Kidney epithelial cell (primary cell): Measurements from ENCODE around the gene ACD. TPM values are rescaled to one million over a fixed set of nuclear protein-coding genes. Genes with fewer than 3 reads are reported as not detected.

ENCODE experiments used
- DNase-seq: peaks from one replicate; pipeline ENCODE4 v3.0.0-alpha.2; 2010; ENCODE audit warnings: low read depth
- H3K27me3 ChIP-seq: 2 replicates; pipeline ENCODE4 v1.6.0; 2011; ENCODE audit warnings: low read length; ENCODE audit not compliant: control insufficient read depth, insufficient read depth
- H3K36me3 ChIP-seq: 2 replicates; pipeline ENCODE4 v1.5.1; 2011; ENCODE audit warnings: low read length; ENCODE audit not compliant: control insufficient read depth, insufficient read depth
- H3K4me3 ChIP-seq: 2 replicates; pipeline ENCODE4 v1.5.1; 2011; ENCODE audit warnings: low read depth, mild to moderate bottlenecking, control low read depth, low read length
- total RNA-seq: library from RNA; depleted of rRNA; stranded (reverse); fragments of >200 nt; gene quantifications from 2 replicates; pipeline ENCODE4 v1.2.3, GENCODE V29; 2015
- TF ChIP-seq, protein P1 (sequence below): IDR thresholded peaks from 2 replicates; pipeline ENCODE4 v1.5.1; 2011; ENCODE audit warnings: mild to moderate bottlenecking, moderate library complexity, low read length, control low read depth, inconsistent platforms; ENCODE audit not compliant: insufficient read depth, poor library complexity, severe bottlenecking

Gene ACD
- total RNA-seq, 1 donor from 2014 or later: 29.1 TPM

DNA sequence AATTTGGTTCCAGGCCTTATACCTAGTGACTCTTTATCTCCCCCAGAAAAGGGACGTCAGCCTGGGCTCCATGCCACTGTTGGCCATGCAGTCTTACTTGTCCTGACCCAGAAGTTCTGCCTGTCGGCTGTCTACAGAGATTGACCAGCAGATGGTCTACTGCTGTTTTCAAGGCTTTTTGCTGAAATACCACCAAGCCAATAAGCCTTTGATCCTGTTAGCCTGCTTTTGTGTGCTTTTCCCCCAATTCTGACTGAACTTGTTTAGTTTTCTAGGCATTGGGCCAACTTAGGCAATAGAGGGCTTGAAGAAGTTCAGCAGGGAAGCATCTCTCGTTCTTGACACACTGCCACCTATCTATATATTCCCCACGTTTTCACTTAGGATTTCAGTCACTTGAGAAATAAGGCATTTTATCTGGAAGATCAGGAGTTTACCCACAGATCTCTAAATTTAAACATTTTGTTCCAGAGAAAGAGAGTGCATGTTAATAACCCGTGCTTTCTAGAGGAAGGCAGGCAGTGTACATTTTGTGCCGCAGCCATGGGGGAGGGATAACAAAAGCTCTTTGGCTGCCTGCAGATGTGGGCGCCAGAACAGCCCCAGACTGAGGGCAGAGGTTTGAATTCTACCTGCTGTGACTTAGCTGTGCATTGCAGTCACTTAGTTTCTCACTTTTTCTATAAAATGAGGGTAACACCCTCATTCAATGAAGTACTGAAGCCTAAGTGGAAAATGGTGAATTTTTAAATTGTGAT, 27.5 kb downstream of the ACD start:
- no peak for DNase-seq
- no peak overlapping the region for H3K4me3 ChIP-seq
- H3K27me3 ChIP-seq: no peaks in the 10 kb centered on the region
- TF ChIP-seq, protein P1, sequence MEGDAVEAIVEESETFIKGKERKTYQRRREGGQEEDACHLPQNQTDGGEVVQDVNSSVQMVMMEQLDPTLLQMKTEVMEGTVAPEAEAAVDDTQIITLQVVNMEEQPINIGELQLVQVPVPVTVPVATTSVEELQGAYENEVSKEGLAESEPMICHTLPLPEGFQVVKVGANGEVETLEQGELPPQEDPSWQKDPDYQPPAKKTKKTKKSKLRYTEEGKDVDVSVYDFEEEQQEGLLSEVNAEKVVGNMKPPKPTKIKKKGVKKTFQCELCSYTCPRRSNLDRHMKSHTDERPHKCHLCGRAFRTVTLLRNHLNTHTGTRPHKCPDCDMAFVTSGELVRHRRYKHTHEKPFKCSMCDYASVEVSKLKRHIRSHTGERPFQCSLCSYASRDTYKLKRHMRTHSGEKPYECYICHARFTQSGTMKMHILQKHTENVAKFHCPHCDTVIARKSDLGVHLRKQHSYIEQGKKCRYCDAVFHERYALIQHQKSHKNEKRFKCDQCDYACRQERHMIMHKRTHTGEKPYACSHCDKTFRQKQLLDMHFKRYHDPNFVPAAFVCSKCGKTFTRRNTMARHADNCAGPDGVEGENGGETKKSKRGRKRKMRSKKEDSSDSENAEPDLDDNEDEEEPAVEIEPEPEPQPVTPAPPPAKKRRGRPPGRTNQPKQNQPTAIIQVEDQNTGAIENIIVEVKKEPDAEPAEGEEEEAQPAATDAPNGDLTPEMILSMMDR: no peak
- H3K36me3 ChIP-seq: no peaks in the 10 kb centered on the region

DNA sequence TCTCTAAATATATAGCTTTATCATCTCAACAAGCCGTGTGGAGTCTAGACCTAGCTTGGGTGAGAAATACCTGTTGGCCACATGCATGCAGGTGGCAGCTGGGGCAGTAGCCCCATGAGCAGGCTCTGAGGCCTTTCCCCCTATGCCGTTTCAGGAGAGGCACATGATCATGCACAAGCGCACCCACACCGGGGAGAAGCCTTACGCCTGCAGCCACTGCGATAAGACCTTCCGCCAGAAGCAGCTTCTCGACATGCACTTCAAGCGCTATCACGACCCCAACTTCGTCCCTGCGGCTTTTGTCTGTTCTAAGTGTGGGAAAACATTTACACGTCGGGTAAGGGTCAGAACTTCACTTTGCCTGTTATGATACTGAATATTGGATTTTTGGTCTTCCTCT, 31.8 kb downstream of the ACD start:
- no peaks in the 10 kb centered on the region for H3K27me3 ChIP-seq
- no peak for DNase-seq
- TF ChIP-seq, protein P1: no peak
- peaks cover 1% of the 10 kb centered on the region for H3K36me3 ChIP-seq
- no peak overlapping the region for H3K4me3 ChIP-seq

DNA sequence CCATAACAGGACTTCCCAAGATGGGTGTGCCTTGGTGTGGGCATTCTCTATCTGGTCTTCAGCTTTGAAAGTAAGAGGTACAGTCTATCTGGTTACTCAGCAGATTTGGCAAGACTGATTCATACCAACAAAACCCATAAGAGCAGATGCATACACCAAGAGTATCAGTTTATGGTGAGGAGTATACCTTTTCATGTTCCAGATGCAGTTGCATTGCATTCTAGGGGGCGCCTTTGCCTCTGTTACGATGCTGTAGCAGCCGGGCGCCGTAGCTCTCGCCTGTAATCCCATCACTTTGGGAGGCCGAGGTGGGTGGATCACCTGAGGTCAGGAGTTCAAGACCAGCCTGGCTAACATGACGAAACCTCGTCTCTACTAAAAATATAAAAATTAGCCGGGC, 46.3 kb downstream of the ACD start:
- Histone ChIP-seq H3K36me3 (no peaks in the 10 kb centered on the region), H3K27me3 (no peaks in the 10 kb centered on the region), H3K4me3 (no peak overlapping the region)
- DNase-seq: no peak
- TF ChIP-seq, protein P1: peak; percentile 4

DNA sequence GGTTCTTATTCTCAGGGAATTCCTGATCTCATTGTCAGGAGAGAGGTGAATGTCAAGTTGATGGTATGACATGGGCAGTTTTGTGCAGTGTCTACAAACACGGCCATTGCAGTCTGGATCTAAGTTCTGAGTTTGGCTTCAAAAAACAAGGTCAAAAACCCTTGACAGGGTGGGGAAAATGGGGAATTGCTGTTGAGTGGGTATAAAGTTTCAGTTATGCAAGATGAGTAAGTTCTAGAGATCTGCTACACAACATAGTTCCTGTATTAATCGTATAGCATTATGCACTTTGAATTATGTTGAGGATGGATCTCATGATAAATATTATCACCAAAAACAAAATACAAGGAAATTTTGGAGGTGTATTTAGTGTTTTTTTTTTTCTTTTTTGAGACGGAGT, 51.7 kb downstream of the ACD start:
- Histone ChIP-seq H3K36me3 (no peaks in the 10 kb centered on the region), H3K4me3 (no peak overlapping the region), H3K27me3 (no peaks in the 10 kb centered on the region)
- TF ChIP-seq, protein P1: no peak
- no peak for DNase-seq

Other genes with a start within 250 kb of the ACD start
- gene ZDHHC1, start 243.8 kb downstream of the ACD start, total RNA-seq: 9.5 and 11.3 TPM in 2 replicates
- gene HSD11B2, start 229.1 kb downstream of the ACD start, total RNA-seq: 0.96 and 5.8 TPM in 2 replicates
- gene ATP6V0D1, start 179.1 kb downstream of the ACD start, total RNA-seq: 157 and 233 TPM in 2 replicates
- gene AGRP, start 176.7 kb downstream of the ACD start, total RNA-seq: not detected in 2 replicates
- gene RIPOR1, start 131.4 kb downstream of the ACD start, total RNA-seq: 72.1 and 91.0 TPM in 2 replicates
- gene CTCF, start 97.7 kb downstream of the ACD start, total RNA-seq: 40.7 and 45.0 TPM in 2 replicates
- 6.4 and 7.7 TPM in 2 replicates for gene CARMIL2, start 15.1 kb downstream of the ACD start, total RNA-seq
- 6.5 and 12.1 TPM in 2 replicates for gene PARD6A, start 700 bp upstream of the ACD start, total RNA-seq
- 24.0 and 28.7 TPM in 2 replicates for gene ENKD1, start 6.5 kb upstream of the ACD start, total RNA-seq
- 2.0 and 4.5 TPM in 2 replicates for gene C16orf86, start 6.6 kb upstream of the ACD start, total RNA-seq
- gene GFOD2, start 59.1 kb upstream of the ACD start, total RNA-seq: 19.3 and 21.9 TPM in 2 replicates
- gene RANBP10, start 146.3 kb upstream of the ACD start, total RNA-seq: 11.0 and 12.5 TPM in 2 replicates
- gene TSNAXIP1, start 146.6 kb upstream of the ACD start, total RNA-seq: 0.62 and 0.63 TPM in 2 replicates
- 38.3 and 44.0 TPM in 2 replicates for gene THAP11, start 182.1 kb upstream of the ACD start, total RNA-seq
- 156 and 287 TPM in 2 replicates for gene NUTF2, start 186.7 kb upstream of the ACD start, total RNA-seq
- 30.3 and 45.5 TPM in 2 replicates for gene CENPT, start 187.4 kb upstream of the ACD start, total RNA-seq
- 48.4 and 60.5 TPM in 2 replicates for gene EDC4, start 212.8 kb upstream of the ACD start, total RNA-seq
- 1.1 and 2.9 TPM in 2 replicates for gene NRN1L, start 224.6 kb upstream of the ACD start, total RNA-seq
- 20.9 and 21.6 TPM in 2 replicates for gene PSKH1, start 233.0 kb upstream of the ACD start, total RNA-seq